Colon (tissue), 2 donors: ENCODE data around the gene ST14.
A peak's percentile ranks its signal among the peaks of the same experiment; 100 is the strongest.
"Not testable (repeated sequence)": the region's sequence is repeated elsewhere in the genome, so short reads cannot be mapped to it uniquely, and the experiment has no call there.

Source experiments
- FAIRE-seq: peaks from 2 replicates; lab custom pipeline; 2012; peaks lifted over from hg19 to GRCh38; lab: Jason Lieb, UNC
- donor health status: control.
- donor health status: control.

The ST14 gene

DNA sequence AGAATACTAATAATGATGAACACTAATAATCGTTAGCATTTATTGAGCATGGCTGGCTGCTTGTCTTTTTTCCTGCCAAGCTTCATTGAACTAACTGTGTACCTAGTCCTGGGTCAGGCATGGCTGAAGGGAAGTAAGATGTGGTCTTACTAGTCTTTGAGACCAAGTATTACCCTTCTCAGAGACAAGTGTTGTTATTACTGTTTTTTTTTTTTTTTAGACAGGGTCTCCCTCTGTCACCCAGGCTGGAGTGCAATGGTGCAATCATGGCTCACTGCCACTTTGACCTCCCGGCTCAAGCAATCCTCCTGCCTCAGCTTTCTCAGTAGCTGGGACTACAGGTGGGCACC lies 4.6 kb downstream of the ST14 start:
- FAIRE-seq: no peak

DNA sequence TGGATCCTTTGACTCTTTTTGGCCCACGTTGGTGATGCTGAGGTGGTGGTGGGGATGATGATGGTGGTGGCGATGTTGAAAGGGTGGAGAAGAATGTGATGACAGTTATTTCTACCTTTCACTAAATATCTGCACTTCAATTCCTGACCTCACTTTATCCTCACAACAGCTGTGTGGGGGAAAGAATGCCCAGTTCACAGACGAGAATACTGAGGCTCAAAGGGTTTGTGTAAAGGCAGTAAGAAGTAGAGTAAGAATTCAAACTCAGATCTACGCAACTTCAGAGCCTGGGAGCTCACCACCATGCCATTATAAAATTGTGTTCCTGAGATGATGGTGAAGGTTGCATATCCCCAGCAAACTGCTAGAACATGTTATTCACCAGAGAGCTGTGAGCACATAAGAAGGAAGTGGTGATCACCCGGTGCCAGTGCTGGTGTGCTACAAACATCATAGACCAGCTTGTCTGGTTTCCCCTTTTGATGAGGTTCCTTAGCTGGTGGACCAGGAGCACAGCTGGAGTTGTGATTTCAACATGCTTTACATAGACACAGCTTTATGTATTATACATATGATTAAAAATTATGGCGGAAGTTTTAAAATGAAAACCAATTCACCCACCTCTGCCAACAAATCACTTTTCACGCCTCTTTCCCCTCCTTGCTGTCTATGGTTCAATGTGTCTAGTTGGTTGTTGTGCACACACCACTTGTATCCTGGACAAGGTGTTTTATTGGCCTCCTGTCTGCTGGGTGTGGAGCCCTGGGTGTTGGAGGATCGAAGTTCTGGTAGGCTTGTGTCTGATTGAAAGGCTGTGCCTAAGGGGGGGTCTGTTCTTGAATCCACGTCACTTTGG lies 6.2 kb downstream of the ST14 start:
- FAIRE-seq: peak; percentile 36

DNA sequence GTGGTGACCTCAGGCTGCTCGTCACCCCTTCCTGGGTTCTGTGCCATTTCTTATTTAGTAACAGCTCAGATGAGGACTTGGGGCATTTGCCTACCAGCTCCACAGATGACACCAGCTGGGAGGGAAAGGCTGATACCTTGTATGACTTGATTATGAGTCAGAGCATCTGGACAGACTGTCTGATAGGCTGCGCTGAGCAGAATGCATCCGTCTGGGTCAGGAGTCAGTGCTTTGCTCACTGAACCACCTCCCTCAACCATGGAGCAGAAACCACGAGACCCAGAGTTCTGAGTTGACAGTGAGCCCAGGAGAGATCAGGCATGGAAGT lies 6.8 kb downstream of the ST14 start:
- FAIRE-seq: no peak

DNA sequence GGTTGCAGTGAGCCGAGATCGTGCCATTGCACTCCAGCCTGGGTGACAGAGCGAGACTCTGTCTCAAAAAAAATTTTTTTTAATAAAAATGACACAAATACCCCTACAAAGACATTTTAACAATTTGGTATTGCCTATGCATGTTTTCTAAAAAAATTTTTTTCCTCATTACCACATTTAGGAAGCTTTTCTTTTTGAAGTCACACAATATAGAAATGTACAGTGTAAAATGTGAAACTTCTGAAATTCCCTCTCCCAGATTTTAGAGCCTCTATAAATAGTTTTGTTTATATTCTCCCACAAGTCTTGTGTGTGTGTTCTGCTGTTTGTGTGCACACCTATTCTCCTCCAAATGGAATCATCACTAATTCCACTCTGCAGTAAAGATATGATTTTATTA lies 7.6 kb downstream of the ST14 start:
- FAIRE-seq: no peak

DNA sequence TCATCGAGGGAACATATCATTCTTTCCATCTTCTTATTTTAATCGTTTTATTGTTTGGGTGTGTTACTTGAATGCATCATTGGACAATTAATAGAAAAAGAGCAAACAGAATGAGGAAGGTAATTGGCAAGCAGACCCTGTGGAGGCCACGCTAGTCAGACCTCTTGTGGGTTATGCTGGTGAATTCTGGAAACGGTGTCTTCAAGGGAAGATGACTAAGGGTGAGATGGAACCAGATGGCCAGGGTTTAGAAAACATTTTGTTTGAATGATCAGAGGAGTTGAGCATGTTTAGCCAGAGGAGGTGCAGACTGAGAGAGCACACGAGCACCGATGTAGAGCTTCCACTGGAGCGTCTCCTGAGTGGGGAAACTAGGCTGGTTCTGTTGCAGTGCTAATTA lies 8.5 kb downstream of the ST14 start:
- FAIRE-seq: no peak

DNA sequence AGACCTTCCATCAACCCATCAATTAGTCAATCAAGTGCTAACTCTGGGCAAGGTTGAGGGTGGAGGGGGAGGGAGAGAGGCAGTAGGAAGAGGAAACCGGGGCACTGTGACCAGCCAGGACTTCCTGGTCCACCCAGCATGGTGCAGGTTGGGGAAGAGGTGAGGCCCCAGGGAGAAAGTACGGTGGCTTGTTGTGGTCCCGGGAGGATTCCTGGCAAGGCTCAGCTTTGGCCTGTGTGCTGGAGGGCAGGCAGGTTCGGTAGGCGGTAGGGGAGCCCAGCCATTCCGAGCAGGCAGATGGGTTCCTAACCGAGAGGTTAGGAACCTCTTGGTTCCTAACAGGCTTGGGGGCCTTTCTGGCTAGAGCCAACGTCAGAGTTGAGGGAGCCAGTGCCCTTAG lies 10.8 kb downstream of the ST14 start:
- no peak for FAIRE-seq

DNA sequence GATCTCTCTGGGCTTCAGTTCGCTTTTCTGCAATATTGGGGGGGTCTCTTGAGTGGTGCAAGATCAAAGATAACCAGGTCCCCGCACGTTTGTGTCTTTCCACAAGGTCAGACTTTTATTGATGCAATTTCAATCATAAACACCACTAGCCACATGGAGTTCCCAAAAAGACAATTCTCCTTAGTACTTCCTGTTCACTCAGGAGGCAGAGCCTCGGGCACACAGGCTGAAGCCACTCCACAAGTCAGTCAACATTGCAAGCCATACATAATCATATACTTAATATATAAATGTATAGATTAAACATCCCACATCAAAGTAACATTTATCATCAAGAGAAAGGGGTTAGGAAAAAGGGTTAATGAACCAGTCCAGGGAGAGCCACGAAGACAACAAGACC lies 12.0 kb downstream of the ST14 start:
- FAIRE-seq: no peak

DNA sequence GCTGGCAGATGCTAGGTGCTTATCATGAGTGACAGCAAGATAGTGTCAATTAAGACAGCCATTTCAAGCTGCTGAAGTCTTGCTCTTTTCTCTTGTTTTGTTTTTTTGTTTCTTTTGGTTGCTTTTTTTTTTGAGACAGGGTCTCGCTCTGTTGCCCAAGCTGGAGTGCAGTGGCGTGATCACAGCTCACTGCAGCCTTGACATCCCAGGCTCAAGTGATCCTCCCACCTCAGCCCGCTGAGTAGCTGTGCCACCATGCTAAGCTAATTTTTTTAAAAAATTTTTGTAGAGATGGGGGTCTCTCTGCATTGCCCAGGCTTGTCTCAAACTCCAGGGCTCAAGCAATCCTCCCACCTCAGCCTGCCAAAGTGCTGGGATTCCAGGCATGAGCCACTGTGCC lies 12.4 kb downstream of the ST14 start:
- FAIRE-seq: not testable (repeated sequence)

DNA sequence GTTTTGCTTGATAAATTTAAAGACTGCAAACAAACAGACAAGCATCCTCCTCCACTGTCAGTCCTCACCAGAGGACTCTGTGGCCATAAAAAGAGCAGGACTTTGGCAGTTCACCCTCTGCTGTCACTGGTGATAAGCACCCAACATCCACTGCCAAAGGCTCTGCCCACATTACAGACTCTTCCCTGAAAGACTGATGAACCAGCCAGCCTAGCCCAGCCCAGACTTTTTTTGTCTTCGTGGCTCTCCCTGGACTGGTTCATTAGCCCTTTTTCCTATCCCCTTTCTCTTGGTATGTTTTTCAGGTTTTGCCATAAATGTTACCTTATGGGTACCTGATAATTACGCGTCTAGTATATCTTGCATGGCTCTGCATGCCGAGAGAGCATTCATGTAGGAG lies 15.1 kb downstream of the ST14 start:
- no peak for FAIRE-seq

DNA sequence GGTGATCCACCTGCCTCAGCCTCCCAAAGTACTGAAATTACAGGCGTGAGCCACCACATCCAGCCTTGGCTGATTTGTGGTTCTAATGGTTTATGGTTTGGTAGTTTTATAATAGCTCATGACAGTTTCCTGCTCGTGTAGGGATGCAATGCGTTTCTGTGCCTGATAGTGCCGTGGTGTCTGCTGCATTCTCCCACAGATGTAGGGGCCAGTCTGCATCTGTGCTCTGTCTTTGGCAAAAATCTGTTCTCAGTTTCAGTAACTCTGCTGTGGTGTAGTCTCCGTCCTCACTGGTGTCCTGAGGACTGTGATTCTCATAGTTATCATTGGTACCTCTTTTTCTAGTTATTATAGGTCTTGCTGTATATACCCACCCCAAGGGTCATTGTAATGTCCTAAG lies 16.3 kb downstream of the ST14 start:
- no peak for FAIRE-seq

DNA sequence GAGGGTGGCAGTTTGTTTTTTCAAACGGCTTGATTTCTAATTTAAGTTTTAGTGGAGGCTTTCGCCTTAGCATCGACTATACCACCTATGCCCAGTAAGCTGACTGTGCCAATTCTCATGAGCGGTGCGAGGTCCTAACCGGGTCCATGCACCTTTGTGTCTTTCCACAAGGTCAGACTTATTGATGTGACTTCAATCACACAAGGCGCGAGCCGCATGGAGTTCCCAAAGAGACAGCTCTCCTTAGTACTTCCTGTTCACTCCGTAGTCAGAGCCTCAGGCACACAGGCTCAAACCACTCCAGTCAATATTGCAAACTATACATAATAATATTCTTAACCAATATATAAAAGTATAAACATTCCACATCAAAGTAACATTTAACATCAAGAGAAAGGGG lies 18.2 kb downstream of the ST14 start:
- no peak for FAIRE-seq

DNA sequence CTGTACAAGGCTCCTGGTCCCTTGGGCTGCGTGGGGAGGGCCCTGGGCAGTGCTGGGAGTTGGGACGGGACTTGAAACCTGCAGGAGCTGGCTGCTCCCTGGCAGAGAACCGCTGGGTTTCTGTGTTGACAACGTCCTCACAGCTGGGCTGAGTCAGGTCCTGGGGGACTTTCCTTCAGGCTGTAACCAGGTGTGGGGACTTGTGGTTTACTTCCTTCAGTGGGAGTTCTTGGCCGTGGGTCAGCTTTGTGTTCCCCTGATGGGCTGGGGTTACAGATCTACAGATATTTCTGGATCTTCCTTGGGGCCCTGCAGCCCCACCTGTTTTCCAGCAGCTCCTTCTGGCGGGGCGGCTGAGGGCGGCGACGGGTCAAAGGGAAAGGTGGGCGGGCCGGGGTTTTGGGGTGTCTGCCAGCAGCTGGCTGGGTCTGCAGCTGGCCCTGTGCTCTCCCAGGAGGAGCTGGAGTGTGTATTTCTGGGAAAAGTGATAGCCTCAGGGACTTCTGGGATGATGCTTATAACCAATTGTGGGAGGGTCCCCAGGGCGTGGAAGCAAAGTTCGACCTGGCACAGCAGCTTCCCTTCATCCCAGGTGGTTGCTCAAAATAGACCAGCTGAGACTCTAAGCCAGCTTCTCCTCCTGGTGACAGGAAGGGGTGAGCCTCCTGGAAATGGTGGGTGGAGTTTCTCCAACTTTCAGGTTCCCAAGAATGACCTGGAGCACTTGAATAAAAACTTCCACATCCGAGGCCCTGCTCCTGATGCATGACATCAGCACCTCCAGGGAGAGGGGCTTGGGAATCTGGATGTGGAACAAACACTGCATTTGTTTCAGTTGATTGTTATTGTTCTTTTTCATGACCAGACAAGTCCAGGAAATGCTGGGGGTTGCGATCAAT lies 19.1 kb downstream of the ST14 start:
- FAIRE-seq: no peak

DNA sequence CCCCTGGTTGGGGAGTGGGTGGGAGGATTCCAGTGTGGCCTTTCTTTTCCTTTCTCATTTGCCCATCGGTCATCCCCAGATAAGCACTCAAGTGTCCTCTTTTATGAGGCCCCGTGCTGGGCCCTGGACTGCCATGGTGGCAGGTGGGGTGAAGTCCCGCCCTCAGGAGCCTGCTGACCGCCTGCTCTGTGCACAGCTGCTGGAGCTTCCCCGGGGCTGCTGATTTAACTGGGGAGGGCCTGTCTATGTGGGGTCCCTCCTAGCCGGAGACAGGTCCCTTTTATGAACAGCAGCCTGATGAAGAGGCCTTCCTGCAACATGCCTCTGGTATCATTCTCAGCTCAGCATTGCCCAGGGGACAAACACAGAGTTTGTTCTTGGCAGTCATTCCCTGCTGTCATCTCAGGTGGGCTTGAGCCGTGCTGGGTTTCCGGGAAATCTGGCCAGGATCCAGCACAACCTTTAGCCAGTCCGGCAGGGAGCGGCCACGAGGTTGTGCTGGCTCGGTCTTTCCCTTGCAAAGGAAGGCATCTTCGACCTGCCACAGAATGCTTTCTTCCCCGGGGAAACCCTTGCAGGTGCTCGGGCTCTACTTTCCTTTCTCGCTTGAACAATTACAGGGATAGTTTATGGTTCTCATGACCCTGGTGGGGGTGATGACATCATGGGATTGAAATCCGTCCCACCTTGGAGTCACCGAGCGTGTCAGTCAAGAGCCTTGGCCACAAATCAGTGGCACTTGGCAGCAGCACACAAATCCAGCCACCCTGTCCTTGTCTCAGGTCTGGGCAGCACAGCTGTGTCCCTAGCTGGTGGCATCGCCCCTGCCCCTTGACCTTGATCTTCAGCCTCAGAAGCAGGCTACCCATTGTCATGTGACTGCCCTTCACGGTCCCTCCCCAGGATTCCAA lies 20.1 kb downstream of the ST14 start:
- FAIRE-seq: no peak

DNA sequence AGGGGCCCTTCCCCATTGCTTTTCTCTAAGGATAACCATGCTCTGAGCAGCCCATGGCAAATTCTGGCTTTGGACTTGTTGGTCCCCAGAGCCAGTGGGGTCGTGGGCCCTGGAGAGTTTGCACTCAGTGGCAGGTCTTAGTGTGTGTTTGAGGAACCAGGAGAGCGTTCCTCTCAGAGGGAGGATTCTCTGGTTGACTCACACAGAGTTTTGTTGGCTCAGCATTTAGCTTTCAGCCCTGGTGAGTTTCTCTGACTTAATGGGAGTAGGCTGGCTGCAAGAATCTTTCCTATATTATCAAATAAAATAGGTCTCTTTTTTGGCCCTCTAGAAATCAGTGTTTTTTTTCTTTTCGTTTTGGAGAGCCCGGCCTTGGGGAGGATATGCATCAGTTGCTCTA lies 20.9 kb downstream of the ST14 start:
- FAIRE-seq: no peak

DNA sequence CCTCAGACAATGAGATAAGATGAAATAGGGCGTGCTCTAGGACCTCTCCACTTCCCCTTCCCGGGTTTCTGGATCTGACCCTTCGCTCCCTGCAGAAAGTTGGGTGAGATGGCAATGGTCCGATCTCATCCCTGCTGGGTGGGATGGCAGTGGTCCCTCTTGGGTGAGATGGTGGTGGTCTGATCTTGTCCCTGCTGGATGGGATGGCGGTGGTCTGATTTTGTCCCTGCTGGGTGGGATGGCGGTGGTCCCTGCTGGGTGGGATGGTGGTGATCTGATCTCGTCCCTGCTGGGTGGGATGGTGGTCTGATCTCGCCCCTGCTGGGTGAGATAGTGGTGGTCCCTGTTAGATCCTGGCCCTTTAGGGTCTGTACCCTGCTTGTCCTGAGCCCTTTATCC lies 21.3 kb downstream of the ST14 start:
- no peak for FAIRE-seq

DNA sequence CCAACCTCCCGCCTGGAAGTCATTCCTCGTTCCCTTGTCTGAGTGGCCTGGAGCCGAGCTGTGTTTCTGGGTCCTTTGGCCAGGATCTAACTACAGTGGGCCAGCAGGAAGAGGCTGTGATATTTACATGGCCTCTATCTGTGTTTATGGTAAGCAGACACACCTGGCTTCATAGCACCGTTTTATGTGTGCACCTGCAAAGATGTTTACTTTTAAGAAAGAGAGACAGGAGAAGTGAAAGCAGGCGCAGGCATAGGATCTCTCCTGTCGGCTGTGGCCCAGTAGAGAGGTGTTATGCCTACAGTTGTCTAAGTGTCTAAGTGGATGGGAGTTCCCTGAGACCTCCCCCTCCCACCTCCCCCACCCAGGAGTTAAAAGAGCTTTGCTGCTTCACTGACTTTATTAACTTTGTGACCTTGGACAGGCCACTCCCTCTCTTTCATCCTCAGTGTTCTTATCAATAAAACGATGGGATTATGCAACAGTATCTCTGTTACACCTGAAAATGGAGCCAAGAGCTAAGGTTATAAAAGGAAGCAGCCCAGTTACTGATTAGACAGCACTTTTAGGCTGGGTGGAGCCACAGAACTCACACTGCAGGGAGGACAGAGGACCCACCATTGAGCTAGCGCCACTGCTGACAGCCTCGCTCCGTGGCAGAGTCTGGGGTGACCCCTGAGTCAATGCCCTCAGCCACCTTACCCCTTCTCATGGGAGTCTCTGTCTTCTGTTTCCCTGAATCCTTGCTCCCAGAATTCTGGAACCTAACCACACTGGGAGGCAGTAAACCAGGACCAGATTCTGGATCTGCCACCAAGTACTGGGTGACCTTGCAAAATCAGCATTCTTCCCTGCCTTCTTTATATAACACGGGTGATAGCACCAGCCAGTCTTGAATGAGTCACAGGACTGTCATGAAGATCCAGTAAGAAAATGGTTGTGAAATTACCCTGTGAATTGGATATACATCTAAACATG lies 22.0 kb downstream of the ST14 start:
- FAIRE-seq: no peak

DNA sequence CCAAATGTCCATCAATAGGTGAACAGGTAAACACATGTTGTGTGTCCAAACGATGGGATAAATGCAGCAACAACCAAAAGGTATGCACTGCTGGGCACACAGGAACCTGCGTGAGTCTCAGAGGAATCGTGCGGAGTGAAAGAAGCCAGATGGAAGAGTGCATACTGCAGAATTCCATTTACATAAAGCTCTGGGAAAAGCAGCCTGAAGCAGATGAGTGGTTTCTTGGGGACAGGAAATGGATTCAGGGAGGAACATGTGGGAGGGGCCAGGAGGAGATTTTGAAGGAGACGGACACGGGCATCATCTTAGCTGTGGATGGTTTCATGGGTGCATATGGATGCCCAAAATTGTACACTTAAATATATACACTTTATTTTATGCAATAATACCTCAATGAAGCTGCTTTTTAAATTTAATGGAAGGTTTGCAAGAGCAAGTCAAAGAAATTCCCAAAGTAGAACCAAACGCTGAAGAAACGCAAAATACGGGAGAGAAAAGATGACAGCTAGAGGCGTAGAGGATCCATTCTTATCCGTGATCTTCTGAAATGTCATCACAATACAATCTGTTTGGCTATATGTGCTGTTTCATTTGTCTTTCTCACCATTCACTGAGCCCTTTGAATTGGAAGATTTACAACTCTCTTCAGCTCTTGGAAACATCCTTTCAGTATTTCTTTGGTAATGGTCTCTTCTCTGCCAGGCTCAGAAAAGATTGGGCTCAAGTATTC lies 24.5 kb downstream of the ST14 start:
- no peak for FAIRE-seq

DNA sequence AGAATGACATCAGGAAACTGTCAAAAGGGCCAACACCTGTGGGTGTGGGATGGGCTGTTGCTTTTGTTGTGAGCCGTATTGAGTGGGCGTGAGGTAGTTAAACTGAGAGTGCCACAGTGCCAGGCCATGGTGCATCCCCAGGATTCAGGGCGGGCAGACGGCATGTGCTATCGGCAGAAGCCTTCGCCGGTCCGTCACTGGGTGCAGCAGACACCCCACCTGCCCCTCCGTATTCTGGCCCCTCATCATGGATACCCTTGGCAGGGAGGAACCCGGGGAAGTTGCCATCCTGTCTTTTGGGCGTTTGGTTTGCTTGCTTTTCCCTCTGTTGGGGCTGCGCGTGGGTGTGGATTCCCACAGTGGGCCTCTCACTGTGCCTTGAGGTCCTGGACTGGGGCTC lies 27.5 kb downstream of the ST14 start:
- no peak for FAIRE-seq

DNA sequence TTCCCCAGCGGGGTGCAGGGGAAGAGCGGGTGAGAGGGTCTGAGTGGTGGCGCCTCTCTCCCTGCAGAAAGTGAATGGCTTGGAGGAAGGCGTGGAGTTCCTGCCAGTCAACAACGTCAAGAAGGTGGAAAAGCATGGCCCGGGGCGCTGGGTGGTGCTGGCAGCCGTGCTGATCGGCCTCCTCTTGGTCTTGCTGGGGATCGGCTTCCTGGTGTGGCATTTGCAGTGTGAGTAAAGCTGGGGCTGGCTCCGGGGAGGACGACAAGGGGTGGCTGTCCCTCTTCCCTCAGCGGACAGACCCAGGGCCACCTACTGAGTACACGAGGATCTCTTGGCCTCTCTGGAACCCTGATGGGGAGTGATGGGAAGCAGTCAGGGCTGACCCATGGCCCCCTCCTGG lies 28.5 kb downstream of the ST14 start:
- no peak for FAIRE-seq

DNA sequence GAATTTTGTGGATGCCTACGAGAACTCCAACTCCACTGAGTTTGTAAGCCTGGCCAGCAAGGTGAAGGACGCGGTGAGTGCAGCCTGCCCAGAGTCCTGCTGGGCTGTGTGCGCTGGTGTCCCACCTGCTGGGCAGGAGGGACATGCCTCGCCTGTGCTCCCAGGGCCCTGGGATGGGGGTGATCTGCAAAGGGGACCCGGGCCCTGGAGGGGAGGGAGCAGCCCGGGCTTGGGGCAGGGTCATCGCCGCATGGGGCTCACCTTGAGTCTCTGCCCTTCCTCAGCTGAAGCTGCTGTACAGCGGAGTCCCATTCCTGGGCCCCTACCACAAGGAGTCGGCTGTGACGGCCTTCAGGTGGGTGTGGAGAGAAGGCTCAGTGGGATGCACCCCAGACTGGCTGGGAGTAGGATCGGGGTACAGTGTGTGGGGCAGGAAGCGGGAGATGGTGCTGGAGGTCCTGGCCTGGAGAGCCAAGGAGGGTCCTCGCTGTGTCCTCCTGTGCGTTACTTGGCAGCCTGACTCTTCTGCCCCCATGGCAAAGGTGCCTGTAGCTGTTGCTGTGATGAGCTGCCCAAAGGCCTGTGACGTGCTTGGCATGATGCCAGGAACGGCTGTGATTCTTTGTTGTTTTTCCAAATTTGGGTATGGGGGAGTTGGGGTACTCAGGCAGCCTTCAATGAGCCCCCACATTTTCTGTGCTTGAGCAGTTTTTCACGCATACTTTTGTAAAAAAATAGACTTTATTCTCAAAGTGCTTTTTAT lies 29.2 kb downstream of the ST14 start:
- no peak for FAIRE-seq
